Breast epithelium (tissue), 4 donors: ENCODE data around the gene MSH2. TPM values are rescaled to one million over a fixed set of nuclear protein-coding genes. Genes with fewer than 3 reads are reported as not detected.

Experiments used
- DNase-seq, 2 donors: peaks; one replicate each; pipeline ENCODE4 v3.0.0-alpha.2; 2019; ENCODE audit warnings: low spot score in 2 of 2
- H3K27ac ChIP-seq, 2 donors: fragments of 200-600 bp; sonication (generic) in 1 of 2; one replicate each; pipeline ENCODE4 v1.5.1; 2016 to 2019; ENCODE audit warnings: mild to moderate bottlenecking in 1 of 2
- H3K27me3 ChIP-seq, 2 donors: fragments of 200-600 bp; sonication (generic) in 1 of 2; one replicate each; pipeline versions ENCODE4 v1.5.1 to v1.6.0; 2017 to 2019; ENCODE audit warnings: control low read depth in 1 of 2, mild to moderate bottlenecking in 1 of 2
- H3K36me3 ChIP-seq: fragments of 200-600 bp; one replicate; pipeline ENCODE4 v1.5.1; 2019
- H3K4me1 ChIP-seq, 2 donors: fragments of 200-600 bp; sonication (generic); one replicate each; pipeline ENCODE4 v1.5.1; 2016 to 2019; ENCODE audit warnings: control low read depth in 1 of 2
- H3K4me3 ChIP-seq, 3 donors: fragments of 200-600 bp; sonication (generic); 1 replicate in 2 of 3; 2 replicates in 1 of 3; pipeline ENCODE4 v1.5.1; 2016 to 2019; ENCODE audit warnings: mild to moderate bottlenecking in 3 of 3, moderate library complexity in 2 of 3
- H3K9me3 ChIP-seq, 2 donors: fragments of 200-600 bp; sonication (generic) in 1 of 2; one replicate each; pipeline ENCODE4 v1.5.1; 2016 to 2019; ENCODE audit warnings: control low read depth in 1 of 2
- POLR2A ChIP-seq: fragments of 450-650 bp; IDR thresholded peaks from one replicate; pipeline ENCODE4 v1.6.1; 2016; ENCODE audit warnings: antibody characterized with exemption, mild to moderate bottlenecking, moderate library complexity
- POLR2AphosphoS5 ChIP-seq, 3 donors: sonication (generic); formaldehyde crosslinking; IDR thresholded peaks; one replicate each; pipeline ENCODE4 v1.6.1; 2017; ENCODE audit warnings: antibody characterized with exemption in 3 of 3
- intact Hi-C: fragments of 100-400 bp; cut with DNase I; formaldehyde crosslinking; loops from one replicate; pipeline ENCODE4 v1.15.1; 2023; ENCODE audit warnings: low total_unique reads
- total RNA-seq, 3 donors: library from RNA; depleted of rRNA; stranded (reverse); fragments of >200 nt; gene quantifications; one replicate each; pipeline ENCODE4 v1.1.0, GENCODE V29; 2016
- TF ChIP-seq, protein P1 (sequence below), 3 donors: fragments of 450-650 bp; IDR thresholded peaks; one replicate each; pipeline ENCODE4 v1.5.1; 2016 to 2017; ENCODE audit warnings: antibody characterized with exemption in 3 of 3, mild to moderate bottlenecking in 3 of 3, moderate library complexity in 3 of 3

The MSH2 gene
- total RNA-seq, 3 donors from 2014 or later: 9.4 to 22.5 (median 16.4) TPM

DNA sequence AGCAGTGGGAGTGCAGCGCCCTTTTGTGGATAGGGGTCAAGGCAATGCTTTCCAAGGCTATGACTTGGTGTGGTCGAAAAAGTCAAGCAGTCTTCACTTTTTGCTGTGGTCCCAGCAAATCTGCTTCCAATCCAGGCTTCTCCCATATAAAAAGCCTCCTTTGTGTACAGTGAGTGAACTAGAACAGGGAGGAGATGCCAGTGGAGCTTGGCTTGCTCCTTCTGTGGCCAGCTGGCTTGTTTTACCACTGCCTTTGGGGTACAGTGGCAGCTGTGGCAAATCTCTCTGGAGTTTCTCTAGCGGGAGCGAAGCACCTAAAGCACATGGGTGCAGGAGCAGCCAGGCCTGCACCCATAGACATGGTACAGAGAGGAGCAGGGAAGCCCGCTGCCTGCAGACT lies 103.5 kb downstream of the MSH2 start:
- intact Hi-C loops: no loop called here
- TF ChIP-seq POLR2A (no peak), POLR2AphosphoS5 (IDR thresholded peaks at IDR 0.05) (no peak)
- TF ChIP-seq, protein P1, sequence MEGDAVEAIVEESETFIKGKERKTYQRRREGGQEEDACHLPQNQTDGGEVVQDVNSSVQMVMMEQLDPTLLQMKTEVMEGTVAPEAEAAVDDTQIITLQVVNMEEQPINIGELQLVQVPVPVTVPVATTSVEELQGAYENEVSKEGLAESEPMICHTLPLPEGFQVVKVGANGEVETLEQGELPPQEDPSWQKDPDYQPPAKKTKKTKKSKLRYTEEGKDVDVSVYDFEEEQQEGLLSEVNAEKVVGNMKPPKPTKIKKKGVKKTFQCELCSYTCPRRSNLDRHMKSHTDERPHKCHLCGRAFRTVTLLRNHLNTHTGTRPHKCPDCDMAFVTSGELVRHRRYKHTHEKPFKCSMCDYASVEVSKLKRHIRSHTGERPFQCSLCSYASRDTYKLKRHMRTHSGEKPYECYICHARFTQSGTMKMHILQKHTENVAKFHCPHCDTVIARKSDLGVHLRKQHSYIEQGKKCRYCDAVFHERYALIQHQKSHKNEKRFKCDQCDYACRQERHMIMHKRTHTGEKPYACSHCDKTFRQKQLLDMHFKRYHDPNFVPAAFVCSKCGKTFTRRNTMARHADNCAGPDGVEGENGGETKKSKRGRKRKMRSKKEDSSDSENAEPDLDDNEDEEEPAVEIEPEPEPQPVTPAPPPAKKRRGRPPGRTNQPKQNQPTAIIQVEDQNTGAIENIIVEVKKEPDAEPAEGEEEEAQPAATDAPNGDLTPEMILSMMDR (IDR thresholded peaks at IDR 0.05): no peak
- Histone ChIP-seq H3K4me1 (no peaks in the 10 kb centered on the region), H3K27ac (no peak overlapping the region), H3K9me3 (no peaks in the 10 kb centered on the region), H3K27me3 (no peaks in the 10 kb centered on the region), H3K4me3 (no peak overlapping the region), H3K36me3 (no peaks in the 10 kb centered on the region)
- no peak for DNase-seq

GRCh38 chr2:47508080-47508479 lies 105.1 kb downstream of the MSH2 start:
- H3K27ac ChIP-seq: no peak overlapping the region
- no peaks in the 10 kb centered on the region for H3K9me3 ChIP-seq
- no peaks in the 10 kb centered on the region for H3K36me3 ChIP-seq
- H3K27me3 ChIP-seq: no peaks in the 10 kb centered on the region
- DNase-seq: no peak
- no peaks in the 10 kb centered on the region for H3K4me1 ChIP-seq
- no peak overlapping the region for H3K4me3 ChIP-seq
- TF ChIP-seq POLR2A: no peak
- TF ChIP-seq, protein P1 (IDR thresholded peaks at IDR 0.05): no peak
- no peak for TF ChIP-seq POLR2AphosphoS5 (IDR thresholded peaks at IDR 0.05)
- intact Hi-C loops: no loop called here

GRCh38 chr2:47508641-47509040 lies 105.7 kb downstream of the MSH2 start:
- no peaks in the 10 kb centered on the region for H3K27me3 ChIP-seq
- no peak overlapping the region for H3K4me3 ChIP-seq
- no peaks in the 10 kb centered on the region for H3K36me3 ChIP-seq
- no peak overlapping the region for H3K27ac ChIP-seq
- intact Hi-C loops: no loop called here
- TF ChIP-seq POLR2AphosphoS5 (IDR thresholded peaks at IDR 0.05) (no peak), POLR2A (no peak)
- TF ChIP-seq, protein P1 (IDR thresholded peaks at IDR 0.05): no peak
- no peaks in the 10 kb centered on the region for H3K4me1 ChIP-seq
- H3K9me3 ChIP-seq: no peaks in the 10 kb centered on the region
- no peak for DNase-seq

GRCh38 chr2:47509250-47509649 lies 106.3 kb downstream of the MSH2 start:
- Histone ChIP-seq H3K4me1 (no peaks in the 10 kb centered on the region), H3K9me3 (no peaks in the 10 kb centered on the region), H3K27ac (no peak overlapping the region), H3K36me3 (no peaks in the 10 kb centered on the region), H3K27me3 (no peaks in the 10 kb centered on the region), H3K4me3 (no peak overlapping the region)
- intact Hi-C loops: no loop called here
- DNase-seq: no peak
- TF ChIP-seq POLR2A: no peak
- TF ChIP-seq POLR2AphosphoS5 (IDR thresholded peaks at IDR 0.05): no peak
- TF ChIP-seq, protein P1 (IDR thresholded peaks at IDR 0.05): no peak

DNA sequence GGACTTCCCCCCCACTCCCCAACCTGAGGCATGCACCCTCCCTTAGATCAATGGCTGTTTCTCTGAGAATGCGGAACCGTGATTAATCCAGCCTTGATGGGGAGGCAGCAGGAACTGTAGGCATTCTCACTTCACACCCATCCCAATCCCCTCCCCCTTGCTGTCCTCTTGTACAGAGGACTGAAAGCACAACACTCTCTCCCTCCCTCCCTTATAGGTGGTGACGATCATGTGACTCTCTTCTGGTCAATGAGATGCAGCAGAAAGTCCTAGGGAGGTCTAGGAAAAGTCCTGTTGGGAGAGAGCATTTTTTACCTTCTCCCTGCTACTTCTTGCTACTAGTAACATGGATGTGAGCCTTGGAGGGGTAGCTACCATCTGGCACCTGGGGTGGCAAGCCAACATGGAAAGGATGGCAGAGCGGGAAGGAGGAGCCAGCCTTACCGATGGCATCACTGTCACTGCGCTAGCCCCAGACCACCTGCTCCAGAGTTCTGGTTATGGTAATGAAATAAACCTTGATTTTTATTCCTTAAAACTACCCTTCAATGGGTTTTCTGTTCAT lies 106.9 kb downstream of the MSH2 start:
- Histone ChIP-seq H3K27ac (no peak overlapping the region), H3K4me3 (no peak overlapping the region), H3K4me1 (no peaks in the 10 kb centered on the region), H3K36me3 (no peaks in the 10 kb centered on the region), H3K9me3 (no peaks in the 10 kb centered on the region), H3K27me3 (no peaks in the 10 kb centered on the region)
- intact Hi-C loops: no loop called here
- no peak for TF ChIP-seq POLR2AphosphoS5 (IDR thresholded peaks at IDR 0.05)
- no peak for TF ChIP-seq POLR2A
- TF ChIP-seq, protein P1 (IDR thresholded peaks at IDR 0.05): no peak
- no peak for DNase-seq
